Activated T-helper 1 cell treated with anti-CD3 and anti-CD28 coated beads, Interleukin-12 subunit alpha, Interleukin-12 subunit beta, Interleukin-2, Interleukin-4 antibody, amounts not matched to agents 30 ng/mL and 10 ng/mL and 1 ng/mL, durations not matched to agents 14 hours and 24 hours and 36 hours (primary cell): Measurements from ENCODE around the gene INHBB. TPM values are rescaled to one million over a fixed set of nuclear protein-coding genes. Genes with fewer than 3 reads are reported as not detected.

Source experiments
- DNase-seq: peaks from one replicate; pipeline ENCODE4 v3.0.0; 2021; ENCODE audit warnings: low spot score
- H3K27ac Mint-ChIP-seq: one replicate; pipeline ENCODE4 v1.8.0; 2021; ENCODE audit warnings: mild to moderate bottlenecking, mixed read lengths
- H3K27me3 Mint-ChIP-seq: one replicate; pipeline ENCODE4 v1.8.0; 2022; ENCODE audit warnings: mild to moderate bottlenecking, moderate library complexity, mixed read lengths; ENCODE audit not compliant: insufficient read depth
- H3K36me3 Mint-ChIP-seq: one replicate; pipeline ENCODE4 v1.8.0; 2021; ENCODE audit warnings: low read depth, mixed read lengths
- H3K4me1 Mint-ChIP-seq: one replicate; pipeline ENCODE4 v1.8.0; 2021; ENCODE audit warnings: low read depth, mixed read lengths
- H3K4me3 Mint-ChIP-seq: one replicate; pipeline ENCODE4 v1.8.0; 2021; ENCODE audit warnings: mild to moderate bottlenecking, moderate library complexity, mixed read lengths
- H3K9me3 Mint-ChIP-seq: one replicate; pipeline ENCODE4 v1.8.0; 2021; ENCODE audit warnings: mixed read lengths
- intact Hi-C: fragments of 100-400 bp; cut with micrococcal nuclease; formaldehyde crosslinking; loops from one replicate; pipeline ENCODE4 v1.15.1; 2024
- total RNA-seq: library from RNA; stranded (reverse); gene quantifications from 2 replicates; pipeline ENCODE4 v1.2.3, GENCODE V29; 2022

Gene INHBB
- total RNA-seq, 1 donor from 2014 or later = not detected

- no peaks in the 10 kb centered on the region for H3K9me3 Mint-ChIP-seq
- no peak overlapping the region for H3K4me3 Mint-ChIP-seq
- H3K36me3 Mint-ChIP-seq = no peaks in the 10 kb centered on the region
- peaks cover 6% of the 10 kb centered on the region for H3K27me3 Mint-ChIP-seq
- intact Hi-C loops = no loop called here
- H3K4me1 Mint-ChIP-seq = no peaks in the 10 kb centered on the region
- no peak overlapping the region for H3K27ac Mint-ChIP-seq
- no peak for DNase-seq
Observed at GRCh38 chr2:120373424-120373823, 27.5 kb downstream of the INHBB start.

- Mint-ChIP-seq H3K9me3 (no peaks in the 10 kb centered on the region), H3K27me3 (peaks cover 6% of the 10 kb centered on the region), H3K27ac (no peak overlapping the region), H3K36me3 (no peaks in the 10 kb centered on the region), H3K4me3 (no peak overlapping the region), H3K4me1 (no peaks in the 10 kb centered on the region)
- no peak for DNase-seq
- intact Hi-C loops = no loop called here
Observed at GRCh38 chr2:120374821-120375220, 28.9 kb downstream of the INHBB start.

DNA sequence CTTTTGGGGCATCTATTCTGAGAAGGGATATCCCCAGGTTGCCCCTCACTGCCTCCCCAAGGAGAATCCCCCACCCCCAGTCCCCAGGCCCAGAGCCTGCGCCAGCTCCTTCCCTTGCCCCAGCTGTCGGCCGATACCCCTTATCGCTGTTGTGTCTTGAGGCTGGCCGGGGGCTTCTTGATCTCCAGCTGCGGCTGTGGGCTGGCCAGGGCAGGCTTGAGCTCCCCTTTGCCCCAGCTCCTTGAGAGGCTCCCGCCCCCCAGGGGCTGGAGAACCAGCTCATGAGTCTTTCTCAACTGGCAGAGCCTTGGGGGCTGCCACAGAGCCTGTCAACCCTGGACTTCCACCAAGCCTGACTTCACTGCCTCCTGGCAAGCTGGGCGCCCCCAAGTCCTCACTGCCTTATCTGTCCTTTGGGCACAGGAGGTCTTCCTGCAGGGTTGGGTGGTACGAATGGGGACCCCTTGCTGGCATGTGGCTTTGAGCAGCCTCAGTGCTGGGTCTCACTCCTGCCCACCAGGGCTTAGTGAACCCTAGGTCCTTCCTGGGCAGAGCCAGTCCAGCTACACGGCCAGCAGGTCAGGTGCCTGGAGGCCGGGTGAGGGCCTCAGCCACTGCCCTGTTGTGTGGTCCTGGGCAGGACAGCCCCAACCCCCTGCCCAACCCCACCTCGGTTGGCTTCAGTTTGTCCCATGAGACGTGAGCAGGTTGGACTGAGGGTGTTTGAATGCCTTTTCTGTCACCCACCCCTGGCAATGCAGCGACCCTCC lies 29.5 kb downstream of the INHBB start:
- intact Hi-C loops = no loop called here
- DNase-seq = no peak
- H3K27me3 Mint-ChIP-seq = peaks cover 6% of the 10 kb centered on the region
- H3K36me3 Mint-ChIP-seq = no peaks in the 10 kb centered on the region
- H3K4me1 Mint-ChIP-seq = no peaks in the 10 kb centered on the region
- H3K4me3 Mint-ChIP-seq = no peak overlapping the region
- H3K27ac Mint-ChIP-seq = no peak overlapping the region
- no peaks in the 10 kb centered on the region for H3K9me3 Mint-ChIP-seq

- H3K9me3 Mint-ChIP-seq = no peaks in the 10 kb centered on the region
- peaks cover 4% of the 10 kb centered on the region for H3K27me3 Mint-ChIP-seq
- no peak overlapping the region for H3K27ac Mint-ChIP-seq
- H3K4me3 Mint-ChIP-seq = no peak overlapping the region
- intact Hi-C loops = no loop called here
- DNase-seq = no peak
- H3K36me3 Mint-ChIP-seq = no peaks in the 10 kb centered on the region
- H3K4me1 Mint-ChIP-seq = no peaks in the 10 kb centered on the region
Observed at GRCh38 chr2:120376101-120376500, 30.2 kb downstream of the INHBB start.

GRCh38 chr2:120376679-120377640 lies 31.0 kb downstream of the INHBB start:
- Mint-ChIP-seq H3K27me3 (peaks cover 4% of the 10 kb centered on the region), H3K36me3 (no peaks in the 10 kb centered on the region), H3K4me3 (no peak overlapping the region)

DNA sequence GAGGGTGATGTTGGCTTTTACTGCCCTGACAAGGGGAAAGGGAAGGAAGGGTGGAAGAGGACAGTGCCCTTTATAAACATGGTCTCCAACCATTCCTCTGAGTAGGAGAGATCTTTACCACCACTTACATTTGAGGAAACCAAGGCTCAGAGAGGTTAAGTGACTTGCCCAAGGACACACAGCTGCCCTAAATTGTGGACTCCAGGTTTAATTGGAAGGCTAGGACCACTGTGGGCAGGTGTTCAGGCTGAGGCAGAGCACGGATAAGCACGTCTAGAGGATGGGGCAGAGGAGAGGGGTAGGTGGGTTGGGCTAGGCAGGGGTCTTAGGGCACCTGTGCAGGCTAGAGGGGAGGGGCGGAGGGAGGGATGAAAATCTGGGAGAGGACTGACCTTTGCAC lies 32.7 kb downstream of the INHBB start:
- H3K9me3 Mint-ChIP-seq = no peaks in the 10 kb centered on the region
- no peaks in the 10 kb centered on the region for H3K36me3 Mint-ChIP-seq
- H3K4me3 Mint-ChIP-seq = no peak overlapping the region
- intact Hi-C loops = no loop called here
- H3K27ac Mint-ChIP-seq = no peak overlapping the region
- DNase-seq = no peak
- H3K27me3 Mint-ChIP-seq = peaks cover 2% of the 10 kb centered on the region
- H3K4me1 Mint-ChIP-seq = no peaks in the 10 kb centered on the region

More at GRCh38 chr2:120376679-120377640, 31.0 kb downstream of the INHBB start:
- DNase-seq = no peak
- Mint-ChIP-seq H3K27ac (no peak overlapping the region), H3K9me3 (no peaks in the 10 kb centered on the region), H3K4me1 (no peaks in the 10 kb centered on the region)
- intact Hi-C loops = no loop called here

- no peak for DNase-seq
- H3K36me3 Mint-ChIP-seq = no peaks in the 10 kb centered on the region
- H3K4me3 Mint-ChIP-seq = no peak overlapping the region
- H3K27me3 Mint-ChIP-seq = peaks cover 2% of the 10 kb centered on the region
- intact Hi-C loops = no loop called here
- H3K9me3 Mint-ChIP-seq = no peaks in the 10 kb centered on the region
- H3K4me1 Mint-ChIP-seq = no peaks in the 10 kb centered on the region
- no peak overlapping the region for H3K27ac Mint-ChIP-seq
Observed at GRCh38 chr2:120379916-120380893, 34.3 kb downstream of the INHBB start.

DNA sequence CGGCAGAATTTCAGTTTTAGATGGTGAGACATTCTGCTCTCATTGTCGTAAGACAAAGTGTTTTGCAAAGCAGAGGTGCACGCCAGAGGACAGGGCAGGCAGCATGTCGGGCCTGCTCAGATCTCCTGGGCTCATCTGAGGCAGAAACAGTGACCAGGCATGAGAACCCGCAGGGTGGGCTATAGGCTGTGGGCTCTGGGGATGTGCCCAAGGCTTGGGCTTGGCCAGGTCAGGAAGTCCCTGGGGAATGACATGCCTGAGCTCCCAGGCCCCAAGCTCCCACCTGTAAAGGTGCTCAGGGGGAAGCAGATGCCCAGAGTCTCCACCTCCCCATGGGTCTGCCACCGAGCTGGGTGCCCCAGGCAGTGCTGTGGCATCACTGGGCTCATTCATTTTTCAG lies 35.3 kb downstream of the INHBB start:
- DNase-seq = no peak
- Mint-ChIP-seq H3K9me3 (no peaks in the 10 kb centered on the region), H3K4me1 (no peaks in the 10 kb centered on the region), H3K27me3 (peaks cover 2% of the 10 kb centered on the region), H3K27ac (no peak overlapping the region), H3K4me3 (no peak overlapping the region), H3K36me3 (no peaks in the 10 kb centered on the region)
- intact Hi-C loops = no loop called here

GRCh38 chr2:120381661-120382060 lies 35.7 kb downstream of the INHBB start:
- Mint-ChIP-seq H3K9me3 (no peaks in the 10 kb centered on the region), H3K4me3 (no peak overlapping the region), H3K27ac (no peak overlapping the region), H3K4me1 (no peaks in the 10 kb centered on the region), H3K27me3 (peaks cover 2% of the 10 kb centered on the region), H3K36me3 (no peaks in the 10 kb centered on the region)
- intact Hi-C loops = no loop called here
- no peak for DNase-seq

DNA sequence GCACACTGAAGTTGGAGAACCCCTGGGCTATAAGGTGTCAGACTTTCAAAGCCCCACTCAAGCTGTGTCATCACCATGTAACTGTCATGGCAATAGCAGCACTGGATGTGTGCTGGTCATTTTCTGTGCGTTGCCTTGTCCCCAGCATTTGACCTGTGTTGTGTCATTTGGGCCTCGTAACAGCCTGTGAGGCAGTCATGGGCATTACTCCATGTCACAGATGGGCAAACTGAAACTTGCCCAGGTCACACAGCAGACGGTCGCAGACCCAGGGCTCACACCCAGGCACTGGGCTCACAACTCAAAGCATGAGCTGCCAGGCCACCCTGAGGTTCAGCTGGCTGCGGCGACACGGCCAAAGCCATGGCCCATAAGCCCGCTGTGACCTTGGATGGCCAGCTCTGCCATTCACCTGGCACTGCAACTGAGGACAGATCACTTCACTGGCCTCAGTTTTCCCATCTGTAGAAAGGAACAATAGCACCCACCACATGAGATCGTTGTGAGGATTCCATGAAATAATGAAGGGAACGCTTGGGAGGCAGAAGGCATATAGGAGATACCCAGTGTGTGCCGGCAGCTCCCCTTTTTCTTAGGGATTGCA lies 36.7 kb downstream of the INHBB start:
- Mint-ChIP-seq H3K4me1 (no peaks in the 10 kb centered on the region), H3K27me3 (peaks cover under 1% of the 10 kb centered on the region)
- intact Hi-C loops = no loop called here

GRCh38 chr2:120383191-120383590 lies 37.3 kb downstream of the INHBB start:
- no peaks in the 10 kb centered on the region for H3K9me3 Mint-ChIP-seq

More for the DNA sequence above, 36.7 kb downstream of the INHBB start:
- no peak for DNase-seq
- Mint-ChIP-seq H3K27ac (no peak overlapping the region), H3K36me3 (no peaks in the 10 kb centered on the region), H3K4me3 (no peak overlapping the region), H3K9me3 (no peaks in the 10 kb centered on the region)

More at GRCh38 chr2:120383191-120383590, 37.3 kb downstream of the INHBB start:
- H3K27ac Mint-ChIP-seq = no peak overlapping the region
- H3K27me3 Mint-ChIP-seq = no peaks in the 10 kb centered on the region
- DNase-seq = no peak
- no peaks in the 10 kb centered on the region for H3K4me1 Mint-ChIP-seq
- intact Hi-C loops = no loop called here
- H3K4me3 Mint-ChIP-seq = no peak overlapping the region
- no peaks in the 10 kb centered on the region for H3K36me3 Mint-ChIP-seq
